Activated T-helper 9 cell treated with anti-CD3 and anti-CD28 coated beads, Interleukin-2, amount 50 U/mL, for 16 hours (primary cell): ENCODE data around the gene HSPA9.

Experiments used
- DNase-seq: peaks from one replicate; pipeline ENCODE4 v3.0.0-alpha.2; 2020; ENCODE audit warnings: low read depth

The HSPA9 gene

GRCh38 chr5:138595180-138595795 lies 20.1 kb upstream of the HSPA9 start:
- DNase-seq, result no peak

DNA sequence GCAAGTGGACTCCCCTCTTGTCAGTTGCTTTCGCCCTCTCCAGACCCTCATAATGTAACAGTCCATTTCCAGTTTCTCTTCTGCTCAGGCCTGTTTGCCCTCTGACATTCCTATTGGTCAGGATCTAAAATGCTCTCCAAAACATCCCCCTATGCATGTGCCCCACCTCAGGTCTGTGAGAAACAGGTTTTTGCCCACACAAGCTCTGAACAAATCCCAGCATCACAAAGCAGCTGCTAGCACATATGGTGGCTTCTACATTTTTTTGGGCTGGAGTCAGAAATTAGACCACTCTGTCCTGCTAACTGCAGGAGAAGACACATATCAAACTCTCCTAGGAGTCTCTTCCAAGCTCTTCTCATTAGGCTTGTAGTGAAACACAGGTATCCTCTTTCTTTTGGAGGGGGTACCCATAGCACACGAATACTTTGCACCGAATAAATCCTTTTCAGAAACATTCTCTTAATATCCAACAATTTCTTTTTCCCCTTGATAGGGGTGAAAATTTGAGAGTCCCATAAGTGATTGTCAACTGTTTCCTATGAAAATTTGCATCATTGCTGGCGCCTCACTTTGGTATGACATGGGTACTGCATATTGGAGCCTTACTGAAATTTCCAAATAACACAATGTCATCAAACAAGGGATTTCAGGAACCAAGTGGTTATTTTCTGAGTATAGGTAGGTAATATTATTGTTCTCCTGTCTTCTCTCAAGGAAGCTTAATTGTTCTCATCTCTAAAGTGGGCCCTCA lies 19.3 kb upstream of the HSPA9 start:
- DNase-seq, result no peak

GRCh38 chr5:138588013-138588788 lies 13.0 kb upstream of the HSPA9 start:
- no peak for DNase-seq

GRCh38 chr5:138585157-138585556 lies 10.0 kb upstream of the HSPA9 start:
- DNase-seq, result no peak

DNA sequence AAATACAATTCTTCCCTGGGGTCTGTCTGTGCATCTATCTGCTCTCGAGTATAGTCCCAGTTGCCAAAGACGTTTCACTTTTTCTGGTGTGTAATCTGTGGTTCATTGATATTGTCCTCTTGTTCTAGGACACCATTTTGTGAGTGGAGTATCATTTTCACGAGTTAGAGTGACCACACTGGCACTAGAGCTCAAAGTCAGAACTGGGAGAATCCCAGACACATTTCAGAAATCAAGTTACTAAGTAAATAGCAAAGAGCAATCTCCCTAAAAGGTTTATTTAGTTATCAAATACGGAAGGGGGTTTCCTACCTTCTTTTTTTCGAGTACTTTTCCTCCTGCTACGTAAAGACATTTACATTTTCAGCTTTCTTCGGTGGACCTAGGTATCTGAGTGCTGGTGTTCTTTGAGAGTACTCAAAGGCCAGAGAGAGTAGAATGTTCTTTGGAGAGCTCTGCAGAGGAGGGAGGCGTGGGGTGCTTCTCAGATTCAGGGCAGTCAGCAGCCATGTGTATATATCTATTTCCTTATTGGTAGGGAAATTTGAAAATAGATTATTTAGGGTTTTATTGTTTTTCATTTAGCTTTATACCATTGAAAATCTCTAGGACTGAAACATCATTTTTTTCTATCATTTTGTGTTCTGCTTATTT lies 8.9 kb upstream of the HSPA9 start:
- DNase-seq, result no peak

- DNase-seq, result no peak
Measured at GRCh38 chr5:138582959-138583358, 7.8 kb upstream of the HSPA9 start.

- DNase-seq, result no peak
Measured at GRCh38 chr5:138580777-138581176, 5.6 kb upstream of the HSPA9 start.

DNA sequence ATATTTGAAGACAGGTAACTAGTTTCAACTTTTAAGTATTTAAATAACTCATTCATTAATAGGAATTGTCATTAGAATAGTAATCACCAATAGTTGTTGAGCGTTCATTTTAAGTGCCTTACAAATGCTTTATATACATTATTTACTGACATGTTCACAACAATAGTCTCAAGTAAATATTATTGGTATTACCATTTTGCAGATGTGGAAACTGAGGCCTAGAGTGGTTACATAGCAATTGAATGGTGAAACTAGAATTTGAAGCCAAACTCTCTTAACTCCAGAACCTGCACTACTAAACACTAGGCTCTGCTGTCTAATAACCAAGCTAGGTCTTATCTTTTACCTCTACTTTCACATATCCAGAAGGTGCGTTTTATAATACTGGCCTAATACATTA lies 4.8 kb upstream of the HSPA9 start:
- no peak for DNase-seq

- DNase-seq, result no peak
Measured at GRCh38 chr5:138579517-138579863, 4.3 kb upstream of the HSPA9 start.

DNA sequence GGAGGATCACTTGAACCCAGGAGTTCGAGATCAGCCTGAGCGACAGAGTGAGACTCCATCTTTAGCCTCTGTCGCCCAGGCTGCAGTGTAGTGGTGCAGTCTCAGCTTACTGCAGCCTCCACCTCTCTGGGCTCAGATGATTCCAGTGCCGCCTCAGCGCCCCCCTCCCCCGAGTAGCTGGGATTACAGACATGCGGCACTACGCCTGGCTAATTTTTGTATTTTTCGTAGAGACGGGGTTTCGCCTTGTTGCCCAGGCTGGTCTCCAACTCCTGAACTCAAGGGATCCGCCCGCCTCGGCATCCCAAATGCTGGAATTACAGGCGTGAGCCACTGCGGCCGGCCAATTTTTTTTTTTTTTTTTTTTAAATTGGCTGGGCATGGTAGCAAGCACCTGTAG lies 2.3 kb upstream of the HSPA9 start:
- DNase-seq, result no peak

GRCh38 chr5:138574744-138575193 lies 432 bp downstream of the HSPA9 start:
- DNase-seq, result no peak

- DNase-seq, result no peak
Measured at GRCh38 chr5:138573949-138574670, 1.1 kb downstream of the HSPA9 start.

GRCh38 chr5:138573223-138573622 lies 2.0 kb downstream of the HSPA9 start:
- DNase-seq, result no peak

GRCh38 chr5:138570871-138571270 lies 4.3 kb downstream of the HSPA9 start:
- DNase-seq, result no peak

DNA sequence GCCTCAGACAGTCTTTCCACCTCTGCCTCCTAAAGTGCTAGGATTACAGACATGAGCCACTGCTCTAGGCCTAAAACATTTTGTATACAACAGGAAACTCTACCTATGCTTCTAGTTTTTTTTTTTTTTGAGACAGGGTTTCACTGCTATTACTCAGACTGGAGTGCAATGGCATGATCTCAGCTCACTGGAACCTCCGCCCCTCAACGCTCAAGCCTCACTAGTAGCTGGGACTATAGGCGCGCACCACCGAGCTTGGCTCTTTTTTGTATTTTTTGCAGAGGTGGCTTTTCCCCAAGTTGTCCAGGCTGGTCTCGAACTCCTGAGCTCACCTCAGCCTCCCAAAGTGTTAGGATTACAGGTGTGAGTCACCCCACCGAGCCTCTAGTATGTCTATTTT lies 5.4 kb downstream of the HSPA9 start:
- no peak for DNase-seq

DNA sequence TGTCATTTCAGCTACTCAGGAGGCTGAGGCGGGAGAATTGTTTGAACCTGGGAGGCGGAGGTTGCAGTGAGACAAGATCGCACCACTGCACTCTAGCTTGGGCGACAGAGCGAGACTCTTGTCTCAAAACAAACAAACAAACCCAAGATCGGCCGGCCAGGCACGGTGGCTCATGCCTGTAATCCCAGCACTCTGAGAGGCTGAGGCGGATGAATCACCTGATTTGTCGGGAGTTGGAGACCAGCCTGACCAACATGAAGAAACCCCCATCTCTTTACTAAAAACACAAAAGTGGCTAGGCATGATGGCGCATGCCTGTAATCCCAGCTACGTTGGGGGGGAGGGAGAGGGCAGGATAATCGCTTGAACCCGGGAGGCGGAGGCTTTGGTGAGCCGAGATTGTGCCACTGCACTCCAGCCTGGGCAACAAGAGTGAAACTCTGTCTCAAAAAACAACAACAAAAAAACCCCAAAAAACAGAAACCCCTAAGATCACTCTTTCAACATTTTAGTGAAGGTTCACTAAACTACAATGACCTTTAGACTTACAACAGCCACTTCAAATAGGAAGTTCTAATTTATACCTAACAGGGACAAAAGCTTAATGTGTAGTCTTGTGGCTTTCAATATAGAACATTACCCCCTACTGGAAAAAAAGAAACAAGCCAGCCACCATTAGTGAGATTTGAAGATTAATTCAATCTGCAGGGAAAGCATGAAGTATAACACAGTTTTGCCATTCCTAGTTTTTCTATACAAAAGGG lies 7.0 kb downstream of the HSPA9 start:
- DNase-seq, result no peak

DNA sequence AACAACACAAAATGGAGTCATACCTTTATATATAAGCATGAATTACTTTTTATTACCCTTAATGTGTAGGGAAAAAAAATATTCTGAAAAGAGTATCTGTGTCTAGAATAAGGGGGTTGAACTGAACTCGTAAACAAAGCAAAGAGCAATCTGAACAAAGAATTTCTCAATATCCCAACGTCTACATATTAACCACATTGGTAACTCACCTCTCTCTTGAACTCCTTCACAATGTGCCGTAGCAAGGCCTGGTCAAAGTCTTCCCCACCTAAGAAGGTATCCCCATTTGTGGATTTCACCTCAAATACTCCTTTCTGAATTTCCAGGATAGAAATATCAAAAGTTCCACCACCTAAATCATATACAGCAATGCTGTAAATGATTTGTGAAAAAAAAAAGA lies 8.4 kb downstream of the HSPA9 start:
- DNase-seq, result no peak

- DNase-seq, result no peak
Measured at GRCh38 chr5:138565100-138565821, 9.9 kb downstream of the HSPA9 start.

DNA sequence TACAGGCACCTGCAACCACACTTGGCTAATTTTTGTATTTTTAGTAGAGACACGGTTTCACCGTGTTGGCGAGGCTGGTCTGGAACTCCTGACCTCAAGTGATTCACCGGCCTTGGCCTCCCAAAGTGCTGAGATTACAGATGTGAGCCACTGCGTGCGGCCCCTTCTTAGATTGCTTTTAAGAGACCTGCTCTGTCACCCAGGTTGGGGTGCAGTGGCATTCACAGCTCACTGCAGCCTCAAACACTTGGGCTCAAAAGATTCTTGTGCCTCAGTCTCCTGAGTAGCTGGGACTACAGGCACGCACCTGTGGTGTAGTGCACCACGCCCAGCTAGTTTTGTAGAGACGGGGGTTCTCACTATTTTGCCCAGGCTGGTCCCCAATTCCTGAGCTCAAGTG lies 11.0 kb downstream of the HSPA9 start:
- DNase-seq, result no peak

GRCh38 chr5:138563340-138564118 lies 11.7 kb downstream of the HSPA9 start:
- DNase-seq, result no peak
